Measurements from ENCODE around the gene USP10.
A peak's percentile ranks its signal among the peaks of the same experiment; 100 is the strongest.

USP10 gene

GRCh38 chr16:84700446-84701300 lies 873 bp downstream of the USP10 start:
- DNase-seq (ENCODE audit: low spot score), result peak; percentile 29

GRCh38 chr16:84703681-84704080 lies 3.9 kb downstream of the USP10 start:
- DNase-seq (ENCODE audit: low spot score), result no peak

- no peak for DNase-seq (ENCODE audit: low spot score)
Measured at GRCh38 chr16:84704253-84704652, 4.5 kb downstream of the USP10 start.

GRCh38 chr16:84706856-84707255 lies 7.1 kb downstream of the USP10 start:
- no peak for DNase-seq (ENCODE audit: low spot score)

GRCh38 chr16:84709609-84710008 lies 9.8 kb downstream of the USP10 start:
- no peak for DNase-seq (ENCODE audit: low spot score)

GRCh38 chr16:84710686-84711085 lies 10.9 kb downstream of the USP10 start:
- DNase-seq (ENCODE audit: low spot score), result no peak

GRCh38 chr16:84712138-84712671 lies 12.4 kb downstream of the USP10 start:
- DNase-seq (ENCODE audit: low spot score), result no peak

GRCh38 chr16:84712801-84713775 lies 13.3 kb downstream of the USP10 start:
- no peak for DNase-seq (ENCODE audit: low spot score)

- DNase-seq (ENCODE audit: low spot score), result no peak
Measured at GRCh38 chr16:84714028-84714427, 14.2 kb downstream of the USP10 start.

- no peak for DNase-seq (ENCODE audit: low spot score)
Measured at GRCh38 chr16:84715424-84715823, 15.6 kb downstream of the USP10 start.

- DNase-seq (ENCODE audit: low spot score), result no peak
Measured at GRCh38 chr16:84715854-84716253, 16.1 kb downstream of the USP10 start.

- DNase-seq (ENCODE audit: low spot score), result no peak
Measured at GRCh38 chr16:84716740-84717139, 16.9 kb downstream of the USP10 start.

- DNase-seq (ENCODE audit: low spot score), result no peak
Measured at GRCh38 chr16:84717484-84717883, 17.7 kb downstream of the USP10 start.

GRCh38 chr16:84720177-84720579 lies 20.4 kb downstream of the USP10 start:
- no peak for DNase-seq (ENCODE audit: low spot score)

- DNase-seq (ENCODE audit: low spot score), result no peak
Measured at GRCh38 chr16:84722068-84722467, 22.3 kb downstream of the USP10 start.

GRCh38 chr16:84723906-84724305 lies 24.1 kb downstream of the USP10 start:
- no peak for DNase-seq (ENCODE audit: low spot score)

GRCh38 chr16:84724606-84725309 lies 25.0 kb downstream of the USP10 start:
- DNase-seq (ENCODE audit: low spot score), result no peak

GRCh38 chr16:84725481-84726078 lies 25.8 kb downstream of the USP10 start:
- no peak for DNase-seq (ENCODE audit: low spot score)

GRCh38 chr16:84726079-84726668 lies 26.4 kb downstream of the USP10 start:
- peak; percentile 60 for DNase-seq (ENCODE audit: low spot score)

- no peak for DNase-seq (ENCODE audit: low spot score)
Measured at GRCh38 chr16:84726669-84727467, 27.1 kb downstream of the USP10 start.
